ENCODE measurements around the gene CDK4.
A peak's percentile ranks its signal among the peaks of the same experiment; 100 is the strongest.
"Not testable (repeated sequence)": the region's sequence is repeated elsewhere in the genome, so short reads cannot be mapped to it uniquely, and the experiment has no call there.

CDK4 gene

DNA sequence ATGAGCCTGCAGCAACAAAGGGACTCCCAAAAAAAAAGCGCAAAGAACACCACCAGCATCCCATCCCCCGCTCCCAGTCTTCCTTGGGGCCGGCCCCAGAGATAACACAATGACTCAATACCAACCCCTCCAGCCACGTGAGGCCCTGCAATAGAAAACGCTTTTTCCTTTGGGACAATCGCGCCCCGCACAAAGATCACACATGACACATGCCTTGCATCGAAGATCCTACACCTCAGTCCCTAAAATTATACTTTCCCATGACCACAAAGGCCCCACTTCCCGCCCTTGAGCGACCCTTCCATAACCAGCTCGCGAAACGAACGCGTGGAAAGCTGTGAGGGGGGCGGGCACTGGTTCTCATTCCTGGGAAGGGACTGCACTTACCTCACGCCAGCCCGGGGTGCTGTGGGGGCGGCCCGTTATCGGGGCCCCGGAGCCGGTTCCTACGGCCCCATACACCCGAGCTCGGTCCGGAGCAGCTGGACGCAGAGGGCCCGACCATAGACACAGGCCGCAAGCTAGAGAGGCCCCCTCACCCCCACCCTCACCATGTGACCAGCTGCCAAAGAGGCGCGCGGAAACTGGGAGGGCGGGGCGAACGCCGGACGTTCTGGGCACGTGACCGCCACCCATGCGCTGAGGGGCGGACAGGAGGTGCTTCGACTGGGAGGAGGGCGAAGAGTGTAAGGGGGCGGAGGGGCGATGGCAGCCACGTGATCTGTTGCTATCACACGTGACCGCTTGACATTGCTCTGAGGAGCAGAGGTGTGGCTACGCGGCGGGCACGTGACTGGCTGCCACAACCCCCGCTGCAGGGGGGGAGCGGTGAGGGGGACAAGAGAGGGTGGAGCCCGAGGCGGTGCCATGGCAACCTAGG is at the start of gene CDK4:
Gene CDK4 (minus strand): TSS at position 523 of the 880 bp plus-strand sequence. CDS start 593 bp downstream, outside the sequence.
- DNase-seq (ENCODE audit: low read depth) = peak; percentile 98

DNA sequence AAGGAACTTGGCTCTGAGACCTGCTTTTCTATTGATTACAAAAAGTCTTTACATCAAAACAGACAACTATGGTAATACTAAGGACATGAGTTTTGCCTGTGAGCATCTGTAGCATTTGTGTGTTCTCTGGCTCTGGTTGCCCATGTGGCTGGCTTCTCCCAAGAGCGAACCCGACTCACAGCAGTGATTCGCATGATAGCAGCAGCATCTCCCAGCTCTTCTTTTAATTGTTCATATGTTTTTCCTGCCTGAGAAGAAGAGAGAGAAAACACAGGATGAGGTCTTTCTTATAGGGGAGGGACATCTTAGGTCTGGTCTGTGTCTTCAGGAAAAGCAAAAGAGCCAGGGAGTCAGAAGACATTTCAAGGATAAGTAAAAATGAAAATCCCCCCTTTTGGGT is 48.9 kb upstream of the CDK4 start:
- no peak for DNase-seq (ENCODE audit: low read depth)

GRCh38 chr12:57797933-57798332 is 45.8 kb upstream of the CDK4 start:
- DNase-seq (ENCODE audit: low read depth) = no peak

DNA sequence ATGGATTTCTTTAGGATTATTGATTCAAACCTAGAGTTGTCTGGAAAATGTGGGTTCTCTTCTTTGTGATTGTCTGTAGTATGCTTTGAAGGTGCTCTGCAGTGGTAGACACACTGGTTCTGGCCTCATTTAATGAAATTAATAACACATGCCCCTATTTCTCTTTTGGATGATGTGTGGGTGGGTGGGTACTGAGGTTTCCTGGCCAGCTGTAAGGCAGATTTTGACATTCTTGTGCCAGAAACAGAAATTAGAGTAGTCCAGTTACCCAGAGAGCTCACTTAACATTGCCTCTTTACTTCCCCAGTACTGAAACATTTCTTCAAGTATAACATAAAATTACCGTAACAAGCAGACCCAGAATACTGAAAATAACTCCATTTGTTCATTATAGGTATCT is 44.9 kb upstream of the CDK4 start:
- DNase-seq (ENCODE audit: low read depth) = no peak

GRCh38 chr12:57795354-57795753 is 43.2 kb upstream of the CDK4 start:
- no peak for DNase-seq (ENCODE audit: low read depth)

DNA sequence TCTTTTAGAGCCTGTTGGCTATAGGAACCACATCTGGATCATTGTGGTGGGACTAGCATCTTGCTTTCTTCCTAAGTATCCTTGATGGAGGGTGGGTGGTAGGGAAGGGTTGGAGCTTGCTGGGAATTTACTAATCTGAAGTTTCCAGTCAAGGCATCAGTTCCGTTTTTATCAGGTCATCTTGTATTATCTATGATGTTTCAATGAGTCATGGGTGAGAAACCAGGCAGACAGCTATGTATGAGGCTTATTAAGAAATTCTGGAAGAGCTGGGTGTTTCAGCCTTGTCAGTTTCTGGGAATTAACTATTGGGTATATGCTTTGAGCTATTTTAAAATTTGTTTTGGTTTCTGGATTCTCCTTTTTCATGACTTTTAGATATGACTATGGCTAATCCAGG is 41.8 kb upstream of the CDK4 start:
- DNase-seq (ENCODE audit: low read depth) = no peak

GRCh38 chr12:57783861-57784260 is 31.8 kb upstream of the CDK4 start:
- no peak for DNase-seq (ENCODE audit: low read depth)

GRCh38 chr12:57783466-57783801 is 31.3 kb upstream of the CDK4 start:
- DNase-seq (ENCODE audit: low read depth) = no peak

- DNase-seq (ENCODE audit: low read depth) = peak; percentile 94
Observed at GRCh38 chr12:57782608-57783465, 30.7 kb upstream of the CDK4 start, which contains the start of gene TSFM. TSS of gene TSFM (plus strand) at chr12:57782787. CDS start at chr12:57782802, 15 bp downstream.

DNA sequence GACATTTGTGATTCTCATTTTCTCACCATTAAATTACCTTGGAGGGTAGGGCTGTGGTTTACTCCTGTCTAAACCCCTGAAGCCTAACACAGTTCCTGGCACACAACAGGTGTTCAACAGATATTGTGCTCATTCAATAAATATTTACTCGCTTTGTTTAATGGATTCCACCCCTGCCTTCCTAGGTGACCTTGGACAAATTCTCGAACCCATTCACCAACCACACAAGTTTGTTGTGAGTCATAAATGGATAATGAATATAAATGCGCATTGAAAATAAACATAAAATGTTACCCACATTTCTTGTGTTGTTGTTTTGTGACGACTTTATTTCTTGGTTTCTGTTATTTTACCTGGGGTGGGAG is 30.1 kb upstream of the CDK4 start:
- DNase-seq (ENCODE audit: low read depth) = no peak

- no peak for DNase-seq (ENCODE audit: low read depth)
Observed at GRCh38 chr12:57781801-57782200, 29.7 kb upstream of the CDK4 start.

DNA sequence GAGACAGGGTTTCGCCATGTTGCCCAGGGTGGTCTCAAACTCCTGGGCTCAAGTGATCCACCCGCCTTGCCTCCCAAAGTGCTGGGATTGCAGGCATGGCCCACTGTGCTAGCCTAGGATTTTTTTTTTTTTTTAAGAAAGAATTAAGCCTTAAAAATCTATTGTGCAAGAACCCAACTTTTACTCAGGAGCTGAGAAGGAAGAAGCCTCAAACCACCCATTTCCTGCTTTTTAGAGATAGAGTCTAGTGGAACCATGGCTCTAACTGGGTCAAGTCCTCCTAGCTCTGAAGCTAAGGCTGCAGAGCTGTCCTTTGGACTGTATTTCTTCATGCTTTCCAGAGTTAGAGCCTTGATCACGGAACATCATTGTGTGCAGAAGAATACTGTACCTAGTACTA is 29.1 kb upstream of the CDK4 start:
- DNase-seq (ENCODE audit: low read depth) = no peak

DNA sequence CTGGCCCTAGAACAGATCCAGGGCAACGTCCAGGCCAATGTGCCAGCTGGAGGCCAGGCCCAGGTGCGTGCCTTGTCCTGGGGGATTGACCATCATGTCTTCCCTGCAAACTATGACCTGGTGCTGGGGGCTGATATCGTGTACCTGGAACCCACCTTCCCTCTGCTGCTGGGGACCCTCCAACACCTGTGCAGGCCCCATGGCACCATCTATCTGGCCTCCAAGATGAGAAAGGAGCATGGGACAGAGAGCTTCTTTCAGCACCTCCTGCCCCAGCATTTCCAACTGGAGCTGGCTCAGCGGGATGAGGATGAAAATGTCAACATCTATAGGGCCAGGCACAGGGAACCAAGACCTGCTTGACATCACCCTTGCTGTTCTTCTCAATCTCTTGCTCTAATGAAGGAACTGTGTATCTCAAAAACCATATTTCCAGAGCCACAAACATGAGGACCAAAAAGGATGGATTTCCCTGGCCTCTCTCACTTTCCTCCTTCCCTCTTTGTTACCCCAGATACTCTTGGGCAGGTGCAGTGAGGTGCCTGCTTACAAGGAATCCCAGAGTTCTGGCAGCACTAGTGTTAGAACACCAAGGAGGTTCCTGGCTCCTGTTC is 28.3 kb upstream of the CDK4 start:
- DNase-seq (ENCODE audit: low read depth) = no peak

DNA sequence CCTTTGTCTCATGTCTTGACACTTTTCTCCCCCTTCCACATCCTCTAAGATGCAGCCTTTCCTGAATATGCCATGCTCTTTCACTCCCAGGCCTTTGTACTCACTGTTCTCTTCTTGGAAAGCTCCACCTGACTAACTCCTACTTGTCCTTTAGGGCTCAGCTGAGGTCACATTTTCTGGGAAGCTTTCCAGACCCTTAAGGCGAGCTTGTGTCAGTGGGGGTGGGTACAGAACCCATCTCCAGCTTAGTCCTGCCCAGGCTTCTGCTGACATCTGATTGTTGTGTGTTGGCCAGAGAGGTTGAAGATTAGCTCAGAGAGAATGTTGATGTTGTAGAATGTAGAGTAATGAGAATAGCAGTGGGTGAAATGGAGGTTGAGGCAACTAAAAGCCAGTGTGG is 27.6 kb upstream of the CDK4 start:
- DNase-seq (ENCODE audit: low read depth) = no peak

- no peak for DNase-seq (ENCODE audit: low read depth)
Observed at GRCh38 chr12:57777911-57778310, 25.8 kb upstream of the CDK4 start.

DNA sequence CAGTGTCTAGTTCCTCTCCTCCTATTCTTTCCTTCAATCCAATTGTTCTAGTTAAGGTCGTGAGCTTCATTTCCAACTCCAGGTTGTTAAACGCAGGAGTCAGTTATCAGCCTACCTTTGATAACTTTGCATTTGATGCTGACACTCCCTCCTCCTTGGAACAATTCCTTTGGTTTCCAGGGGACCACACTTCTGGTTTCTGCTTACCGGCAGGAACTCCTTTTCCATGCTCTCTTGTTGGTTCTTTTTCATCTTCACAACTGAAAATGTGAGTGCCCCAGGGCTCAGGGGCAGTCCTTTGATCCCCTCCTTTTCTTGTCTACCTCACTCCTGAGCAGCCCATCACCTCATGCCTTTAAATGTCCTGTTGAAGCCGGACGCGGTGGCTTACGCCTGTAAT is 25.3 kb upstream of the CDK4 start:
- no peak for DNase-seq (ENCODE audit: low read depth)

GRCh38 chr12:57776247-57776587 is 24.1 kb upstream of the CDK4 start:
- DNase-seq (ENCODE audit: low read depth) = no peak

- no peak for DNase-seq (ENCODE audit: low read depth)
Observed at GRCh38 chr12:57775563-57776246, 23.6 kb upstream of the CDK4 start.

GRCh38 chr12:57775044-57775443 is 22.9 kb upstream of the CDK4 start:
- DNase-seq (ENCODE audit: low read depth) = no peak

DNA sequence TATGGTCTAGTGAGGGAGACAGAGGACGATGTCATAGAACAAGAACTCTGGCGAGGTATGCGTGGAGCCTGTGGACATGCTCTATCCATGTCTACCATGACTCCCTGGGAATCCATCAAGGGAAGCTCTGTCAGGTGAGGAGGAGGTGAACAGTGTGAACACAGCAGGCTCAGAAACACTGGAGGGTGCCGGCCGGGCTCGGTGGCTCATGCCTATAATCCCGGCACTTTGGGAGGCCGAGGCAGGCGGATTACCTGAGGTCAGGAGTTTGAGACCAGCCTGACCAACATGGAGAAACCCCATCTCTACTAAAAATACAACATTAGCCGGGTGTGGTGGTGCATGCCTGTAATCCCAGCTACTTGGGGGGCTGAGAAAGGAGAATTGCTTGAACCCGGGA is 22.5 kb upstream of the CDK4 start:
- not testable (repeated sequence) for DNase-seq (ENCODE audit: low read depth)

DNA sequence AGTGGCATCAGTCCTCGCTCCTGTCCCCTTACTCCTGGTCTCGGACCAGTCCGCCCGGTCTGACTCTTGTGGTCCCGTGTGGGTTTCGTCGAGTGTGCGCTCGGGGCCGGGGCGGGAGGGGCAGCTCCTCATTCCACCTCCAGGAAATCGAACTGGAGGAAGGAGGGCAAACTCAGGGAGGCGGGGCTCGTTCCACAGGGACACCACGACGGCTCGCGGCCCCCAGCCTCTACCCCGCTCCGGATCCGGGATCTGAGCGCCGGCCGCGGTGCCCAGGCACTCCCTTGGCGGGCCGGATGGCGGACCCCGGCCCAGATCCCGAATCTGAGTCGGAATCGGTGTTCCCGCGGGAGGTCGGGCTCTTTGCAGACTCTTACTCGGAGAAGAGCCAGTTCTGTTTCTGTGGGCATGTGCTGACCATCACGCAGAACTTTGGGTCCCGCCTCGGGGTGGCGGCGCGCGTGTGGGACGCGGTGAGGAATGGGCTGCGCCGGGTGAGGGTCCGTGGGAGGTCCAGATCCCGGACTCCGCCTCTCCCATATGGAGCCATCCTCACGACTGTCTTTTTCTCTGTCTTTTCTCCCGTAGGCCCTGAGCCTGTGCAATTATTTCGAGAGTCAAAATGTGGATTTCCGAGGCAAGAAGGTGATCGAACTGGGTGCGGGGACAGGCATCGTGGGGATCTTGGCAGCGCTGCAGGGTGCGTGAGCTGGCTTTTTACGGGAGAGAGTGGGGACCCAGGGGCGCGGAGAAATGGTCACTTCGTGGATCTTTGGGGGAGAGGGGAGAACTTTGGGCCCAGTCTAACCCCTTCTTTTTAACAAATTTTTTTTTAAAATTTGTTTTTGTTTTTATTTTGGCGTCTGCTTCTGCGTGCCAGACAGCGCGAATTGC is 20.6 kb upstream of the CDK4 start, which contains the start of gene EEF1AKMT3:
Gene EEF1AKMT3 (plus strand): TSS at position 186 of the 894 bp plus-strand sequence. CDS start 111 bp downstream, at position 297.
- no peak for DNase-seq (ENCODE audit: low read depth)

All from activated T-cell treated with anti-CD3 and anti-CD28 coated beads for 24 hours (primary cell).